IMR-90 (cell line): ENCODE measurements around the gene WDR17. TPM values are rescaled to one million over a fixed set of nuclear protein-coding genes. Genes with fewer than 3 reads are reported as not detected.

Experiments used
- ATAC-seq: fragments of 200-7000 bp; cut with Tn5 transposase; 2 replicates; pipeline ENCODE4 v1.9.1; 2020; ENCODE audit warnings: low read depth, mild to moderate bottlenecking, moderate library complexity
- BruUV-seq: library from RNA; stranded (reverse); fragments of 400-500 nt; replicated peaks from 2 replicates; lab custom pipeline; 2021; lab: Mats Ljungman, UMichigan
- CTCF ChIA-PET: fragments of 300-600 bp; formaldehyde crosslinking; extraction: SDS; loops from one replicate; lab custom pipeline; 2021; ENCODE audit warnings: antibody characterized with exemption; lab: Yijun Ruan, JAX
- POLR2A ChIA-PET: fragments of 300-600 bp; sonication (Branson Sonifier 250); formaldehyde crosslinking; loops from one replicate; lab custom pipeline; 2022; ENCODE audit warnings: antibody characterized with exemption; ENCODE audit not compliant: unreplicated experiment; lab: Charles Lee
- DNase-seq: peaks from one replicate; pipeline ENCODE4 v3.0.0; 2013
- H2AFZ ChIP-seq: replicated peaks from 2 replicates; pipeline ENCODE3; 2013; ENCODE audit warnings: low read length, mild to moderate bottlenecking; ENCODE audit not compliant: poor library complexity
- H2AK5ac ChIP-seq: 2 replicates; pipeline ENCODE4 v1.6.1; 2013; ENCODE audit warnings: low read depth, low read length, inconsistent platforms
- H2AK9ac ChIP-seq: replicated peaks from 2 replicates; pipeline ENCODE3; 2013; ENCODE audit warnings: mild to moderate bottlenecking, low read depth, low read length, moderate library complexity; ENCODE audit not compliant: poor library complexity
- H2BK120ac ChIP-seq: 2 replicates; pipeline ENCODE4 v1.6.1; 2013; ENCODE audit warnings: low read depth, low read length, inconsistent platforms
- H2BK15ac ChIP-seq: 3 replicates; pipeline ENCODE4 v1.6.1; 2013; ENCODE audit warnings: low read depth, low read length, inconsistent platforms
- H2BK20ac ChIP-seq: 2 replicates; pipeline ENCODE4 v1.6.1; 2013; ENCODE audit warnings: low read depth, mild to moderate bottlenecking, inconsistent platforms, low read length, moderate library complexity
- H2BK5ac ChIP-seq: 2 replicates; pipeline ENCODE4 v1.6.1; 2013; ENCODE audit warnings: mild to moderate bottlenecking, low read depth, low read length, inconsistent platforms; ENCODE audit not compliant: poor library complexity, severe bottlenecking
- H3K14ac ChIP-seq: replicated peaks from 2 replicates; pipeline ENCODE4 v1.6.1; 2013; ENCODE audit warnings: low read depth, low read length, inconsistent platforms
- H3K18ac ChIP-seq: 2 replicates; pipeline ENCODE4 v1.6.1; 2013; ENCODE audit warnings: low read depth, low read length, control low read depth
- H3K23ac ChIP-seq: 2 replicates; pipeline ENCODE4 v1.6.1; 2013; ENCODE audit warnings: low read depth, low read length, inconsistent platforms
- H3K27ac ChIP-seq: 2 replicates; pipeline ENCODE4 v1.5.1; 2013; ENCODE audit warnings: mild to moderate bottlenecking, control low read depth, low read length; ENCODE audit not compliant: insufficient read depth
- H3K27me3 ChIP-seq: 2 replicates; pipeline ENCODE4 v1.6.1; 2013; ENCODE audit warnings: low read length; ENCODE audit not compliant: control insufficient read depth, insufficient read depth
- H3K36me3 ChIP-seq: 2 replicates; pipeline ENCODE4 v1.6.1; 2013; ENCODE audit warnings: low read length, mixed read lengths; ENCODE audit not compliant: control insufficient read depth, insufficient read depth
- H3K4ac ChIP-seq: 2 replicates; pipeline ENCODE4 v1.6.1; 2013; ENCODE audit warnings: low read depth, low read length, inconsistent platforms
- H3K4me1 ChIP-seq: 2 replicates; pipeline ENCODE4 v1.6.1; 2013; ENCODE audit warnings: low read length, mixed read lengths; ENCODE audit not compliant: control insufficient read depth, insufficient read depth
- H3K4me2 ChIP-seq: 2 replicates; pipeline ENCODE4 v1.6.1; 2013; ENCODE audit warnings: low read depth, mild to moderate bottlenecking, control low read depth, low read length, moderate library complexity
- H3K4me3 ChIP-seq: 2 replicates; pipeline ENCODE4 v1.5.1; 2013; ENCODE audit warnings: low read depth, mild to moderate bottlenecking, control low read depth, low read length, moderate library complexity; ENCODE audit not compliant: insufficient read depth
- H3K56ac ChIP-seq: 2 replicates; pipeline ENCODE4 v1.6.1; 2013; ENCODE audit warnings: low read length, inconsistent platforms; ENCODE audit not compliant: insufficient read depth; ENCODE audit errors: extremely low read depth
- H3K79me1 ChIP-seq, 2 experiments: 2 replicates each; pipeline ENCODE4 v1.6.1; 2013; ENCODE audit warnings: low read length in 2 of 2, inconsistent platforms in 1 of 2, low read depth in 1 of 2
- H3K9ac ChIP-seq: 2 replicates; pipeline ENCODE4 v1.6.1; 2013; ENCODE audit warnings: low read depth, low read length, control low read depth
- H3K9me1 ChIP-seq: 2 replicates; pipeline ENCODE4 v1.6.1; 2013; ENCODE audit warnings: low read length, inconsistent platforms; ENCODE audit not compliant: insufficient read depth
- H3K9me3 ChIP-seq: 2 replicates; pipeline ENCODE4 v1.6.1; 2013; ENCODE audit warnings: low read length; ENCODE audit not compliant: control insufficient read depth, insufficient read depth
- H4K20me1 ChIP-seq: 2 replicates; pipeline ENCODE4 v1.6.1; 2013; ENCODE audit warnings: low read length, inconsistent platforms; ENCODE audit not compliant: insufficient read depth
- H4K5ac ChIP-seq: 2 replicates; pipeline ENCODE4 v1.6.1; 2013; ENCODE audit warnings: mild to moderate bottlenecking, low read depth, low read length, control low read depth
- H4K8ac ChIP-seq, 2 experiments: 2 replicates each; pipeline ENCODE4 v1.6.1; 2013; ENCODE audit warnings: low read depth in 2 of 2, low read length in 2 of 2, control low read depth in 1 of 2, inconsistent platforms in 1 of 2
- H4K91ac ChIP-seq: 2 replicates; pipeline ENCODE4 v1.6.1; 2013; ENCODE audit warnings: low read depth, low read length, inconsistent platforms; ENCODE audit not compliant: insufficient read depth
- BHLHE40 ChIP-seq: fragments of 150-350 bp; IDR thresholded peaks from 2 replicates; pipeline ENCODE4 v1.6.1; 2016; ENCODE audit warnings: mild to moderate bottlenecking, low read depth, low read length
- CEBPB ChIP-seq: IDR thresholded peaks from 2 replicates; pipeline ENCODE4 v1.6.1; 2012; ENCODE audit warnings: low read depth, low read length, improper control_type of control experiment
- CTCF ChIP-seq: conservative IDR thresholded peaks from 2 replicates; pipeline ENCODE4 v1.5.1; 2012; ENCODE audit warnings: mild to moderate bottlenecking, low read depth, low read length, improper control_type of control experiment
- FOS ChIP-seq: fragments of 150-350 bp; IDR thresholded peaks from 2 replicates; pipeline ENCODE4 v1.6.1; 2016; ENCODE audit warnings: low read depth, low read length
- MAZ ChIP-seq: IDR thresholded peaks from 2 replicates; pipeline ENCODE4 v1.6.1; 2012; ENCODE audit warnings: low read depth, mild to moderate bottlenecking, low read length, improper control_type of control experiment, moderate library complexity, borderline replicate concordance
- RAD21 ChIP-seq: IDR thresholded peaks from 2 replicates; pipeline ENCODE4 v1.6.1; 2012; ENCODE audit warnings: low read length, improper control_type of control experiment
- RCOR1 ChIP-seq: IDR thresholded peaks from 2 replicates; pipeline ENCODE4 v1.6.1; 2012; ENCODE audit warnings: mild to moderate bottlenecking, low read length, improper control_type of control experiment; ENCODE audit not compliant: insufficient replicate concordance
- WGBS, 2 experiments: methylation state at CpG; one replicate each; pipeline versions ENCODE4 v1.1.5 to v1.1.7; 2013; ENCODE audit warnings: missing lambda C conversion rate in 2 of 2; ENCODE audit not compliant: insufficient read length in 1 of 2; ENCODE audit errors: extremely low coverage in 2 of 2; 5-methylcytosine and 5-hydroxymethylcytosine counted together
- dilution Hi-C: fragments of 300-500 bp; cut with HindIII; formaldehyde crosslinking; loops from one replicate; pipeline ENCODE4 v1.14.3; 2018; ENCODE audit warnings: low sequenced_read_pairs; ENCODE audit not compliant: unreplicated experiment
- in situ Hi-C: fragments of 300-500 bp; cut with MboI; formaldehyde crosslinking; loops from 3 replicates; pipeline ENCODE4 v1.14.3; 2019; ENCODE audit warnings: low sequenced_read_pairs, inconsistent platforms, mixed read lengths
- intact Hi-C: fragments of 100-400 bp; cut with micrococcal nuclease; formaldehyde crosslinking; loops from 2 replicates; pipeline ENCODE4 v1.10.0; 2022
- polyA plus RNA-seq, 3 experiments: library from polyadenylated mRNA; depleted of rRNA; stranded (reverse); fragments of >200 nt; gene quantifications; 2 replicates each; pipeline ENCODE4 v1.2.3, GENCODE V29; 2012; ENCODE audit warnings: low replicate concordance in 1 of 3
- total RNA-seq: library from RNA; depleted of rRNA; stranded (reverse); fragments of >200 nt; gene quantifications from 2 replicates; pipeline ENCODE4 v1.2.3, GENCODE V29; 2012

WDR17 gene
- total and polyA plus RNA-seq, 2 of the 4 experiments (the other 2 are of a cell fraction), result 0.53 to 0.54 TPM

GRCh38 chr4:176185051-176185450, 119.4 kb downstream of the WDR17 start:
- H3K9ac ChIP-seq, result no peak overlapping the region; the same call in 1 of the 2 replicates
- H3K18ac ChIP-seq, result no peak overlapping the region
- no peak overlapping the region for H2BK20ac ChIP-seq
- H3K27me3 ChIP-seq, result no peaks in the 10 kb centered on the region
- no peak overlapping the region for H2AK5ac ChIP-seq
- peak overlapping the region; percentile 3 for H2BK5ac ChIP-seq
- H2BK120ac ChIP-seq, result no peak overlapping the region
- H3K4ac ChIP-seq, result no peak overlapping the region
- intact Hi-C loops, result loop anchor here (2.0 to 5.0 kb wide), 2 partner anchors 33 to 136 kb away; no protein-coding TSS in a partner anchor
- H3K4me3 ChIP-seq, result no peak overlapping the region
- H2AFZ ChIP-seq, result no peak overlapping the region
- H3K4me2 ChIP-seq, result no peak overlapping the region
- dilution Hi-C loops, result no loop called here
- H4K5ac ChIP-seq, result no peak overlapping the region
- peak; percentile 98 for ATAC-seq
- H4K20me1 ChIP-seq, result no peaks in the 10 kb centered on the region
- in situ Hi-C loops, result no loop called here
- H4K91ac ChIP-seq, result no peak overlapping the region
- DNase-seq, result peak; percentile 92
- peaks cover 9% of the 10 kb centered on the region; the same call in 1 of the 2 replicates for H3K4me1 ChIP-seq
- H3K36me3 ChIP-seq, result no peaks in the 10 kb centered on the region
- H2AK9ac ChIP-seq, result no peak overlapping the region
- peak overlapping the region in 1 of 2 experiments; percentile 2; a peak in 1 of 4 replicates for H4K8ac ChIP-seq
- 0 out of 2 replicates have a peak, but pooled peaks cover 5% of the 10 kb centered on the region for H3K9me1 ChIP-seq
- H3K79me1 ChIP-seq, result no peaks in the 10 kb centered on the region
- ChIA-PET CTCF (no interaction called here), POLR2A (interaction anchor here (0.6 kb wide), 1 partner anchor 1012 kb away, joined by 3 read pairs; no protein-coding TSS in a partner anchor)
- no peak overlapping the region for H2BK15ac ChIP-seq
- H3K56ac ChIP-seq, result no peak overlapping the region
- BruUV-seq, result no TSS peak
- H3K9me3 ChIP-seq, result no peaks in the 10 kb centered on the region
- no peak overlapping the region for H3K27ac ChIP-seq
- no peak overlapping the region for H3K23ac ChIP-seq
- no peak overlapping the region for H3K14ac ChIP-seq
- TF ChIP-seq MAZ (0 out of 2 replicates have a peak, but pooled peaks have one; percentile 40), CEBPB (peak; percentile 99), RAD21 (no peak), CTCF (no peak), RCOR1 (no peak), BHLHE40 (peak; percentile 41; the same call in 1 of the 2 replicates), FOS (peak; percentile 44)
- WGBS, 2 experiments, result no CpG with 5 or more reads among the region's 1 CpG
